ENCODE data around the gene MCRIP2.

- TF ChIP-seq, protein P1, sequence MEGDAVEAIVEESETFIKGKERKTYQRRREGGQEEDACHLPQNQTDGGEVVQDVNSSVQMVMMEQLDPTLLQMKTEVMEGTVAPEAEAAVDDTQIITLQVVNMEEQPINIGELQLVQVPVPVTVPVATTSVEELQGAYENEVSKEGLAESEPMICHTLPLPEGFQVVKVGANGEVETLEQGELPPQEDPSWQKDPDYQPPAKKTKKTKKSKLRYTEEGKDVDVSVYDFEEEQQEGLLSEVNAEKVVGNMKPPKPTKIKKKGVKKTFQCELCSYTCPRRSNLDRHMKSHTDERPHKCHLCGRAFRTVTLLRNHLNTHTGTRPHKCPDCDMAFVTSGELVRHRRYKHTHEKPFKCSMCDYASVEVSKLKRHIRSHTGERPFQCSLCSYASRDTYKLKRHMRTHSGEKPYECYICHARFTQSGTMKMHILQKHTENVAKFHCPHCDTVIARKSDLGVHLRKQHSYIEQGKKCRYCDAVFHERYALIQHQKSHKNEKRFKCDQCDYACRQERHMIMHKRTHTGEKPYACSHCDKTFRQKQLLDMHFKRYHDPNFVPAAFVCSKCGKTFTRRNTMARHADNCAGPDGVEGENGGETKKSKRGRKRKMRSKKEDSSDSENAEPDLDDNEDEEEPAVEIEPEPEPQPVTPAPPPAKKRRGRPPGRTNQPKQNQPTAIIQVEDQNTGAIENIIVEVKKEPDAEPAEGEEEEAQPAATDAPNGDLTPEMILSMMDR (IDR thresholded peaks at IDR 0.05): no peak
- no peak for TF ChIP-seq ZFX (IDR thresholded peaks at IDR 0.05; ENCODE audit: borderline replicate concordance)
Observed at GRCh38 chr16:624526-625070, 17.0 kb upstream of the MCRIP2 start.

Data from 22Rv1 (cell line).